Jurkat, Clone E6-1 (cell line): ENCODE results near the gene CDK1.
"Not testable (repeated sequence)": the region's sequence is repeated elsewhere in the genome, so short reads cannot be mapped to it uniquely, and the experiment has no call there.

Source experiments
- DNase-seq: peaks from one replicate; pipeline ENCODE4 v3.0.0-alpha.2; 2011; ENCODE audit warnings: low read depth, low spot score
- H3K4me3 ChIP-seq: 2 replicates; pipeline ENCODE4 v1.5.1; 2011; ENCODE audit warnings: mild to moderate bottlenecking, low read length, control low read depth, moderate library complexity

The CDK1 gene

GRCh38 chr10:60807499-60807898, 29.2 kb downstream of the CDK1 start:
- DNase-seq, result no peak
- H3K4me3 ChIP-seq, result no peak overlapping the region

GRCh38 chr10:60808036-60808435, 29.8 kb downstream of the CDK1 start:
- no peak overlapping the region for H3K4me3 ChIP-seq
- no peak for DNase-seq

- no peak overlapping the region for H3K4me3 ChIP-seq
- no peak for DNase-seq
These were observed 30.9 kb downstream of the CDK1 start for GRCh38 chr10:60809157-60809556.

- no peak for DNase-seq
- no peak overlapping the region for H3K4me3 ChIP-seq
These were observed 32.3 kb downstream of the CDK1 start for GRCh38 chr10:60810437-60811182.

GRCh38 chr10:60816628-60817397, 38.5 kb downstream of the CDK1 start:
- peak; percentile 71 for DNase-seq
- no peak overlapping the region for H3K4me3 ChIP-seq

GRCh38 chr10:60817398-60817805, 39.1 kb downstream of the CDK1 start:
- H3K4me3 ChIP-seq, result no peak overlapping the region
- no peak for DNase-seq

GRCh38 chr10:60818134-60818770, 40.0 kb downstream of the CDK1 start:
- DNase-seq, result no peak
- H3K4me3 ChIP-seq, result no peak overlapping the region

GRCh38 chr10:60819271-60819670, 41.0 kb downstream of the CDK1 start:
- no peak for DNase-seq
- no peak overlapping the region for H3K4me3 ChIP-seq

GRCh38 chr10:60820093-60820754, 41.9 kb downstream of the CDK1 start:
- DNase-seq, result no peak
- no peak overlapping the region for H3K4me3 ChIP-seq

GRCh38 chr10:60821656-60822055, 43.4 kb downstream of the CDK1 start:
- no peak overlapping the region for H3K4me3 ChIP-seq
- no peak for DNase-seq

- no peak for DNase-seq
These were observed 44.5 kb downstream of the CDK1 start for GRCh38 chr10:60822809-60823208.

GRCh38 chr10:60823324-60823723, 45.0 kb downstream of the CDK1 start:
- DNase-seq, result no peak
- no peak overlapping the region for H3K4me3 ChIP-seq

More at GRCh38 chr10:60822809-60823208, 44.5 kb downstream of the CDK1 start:
- no peak overlapping the region for H3K4me3 ChIP-seq

- H3K4me3 ChIP-seq, result no peak overlapping the region
- no peak for DNase-seq
These were observed 47.2 kb downstream of the CDK1 start for GRCh38 chr10:60825520-60825919.

GRCh38 chr10:60827791-60828488, 49.7 kb downstream of the CDK1 start:
- no peak overlapping the region for H3K4me3 ChIP-seq
- no peak for DNase-seq

GRCh38 chr10:60828489-60828852, 50.2 kb downstream of the CDK1 start:
- DNase-seq, result no peak
- H3K4me3 ChIP-seq, result no peak overlapping the region

- not testable (repeated sequence) for H3K4me3 ChIP-seq
These were observed 53.9 kb downstream of the CDK1 start for GRCh38 chr10:60832136-60832535.

GRCh38 chr10:60834401-60834800, 56.1 kb downstream of the CDK1 start:
- DNase-seq, result no peak
- H3K4me3 ChIP-seq, result no peak overlapping the region

More at GRCh38 chr10:60832136-60832535, 53.9 kb downstream of the CDK1 start:
- DNase-seq, result not testable (repeated sequence)

- DNase-seq, result no peak
- H3K4me3 ChIP-seq, result no peak overlapping the region
These were observed 56.8 kb downstream of the CDK1 start for GRCh38 chr10:60835049-60835448.

- not testable (repeated sequence) for H3K4me3 ChIP-seq, DNase-seq
These were observed 62.9 kb downstream of the CDK1 start for GRCh38 chr10:60841227-60841626.
